K562 (cell line): ENCODE data around the gene CELSR1. TPM values are rescaled to one million over a fixed set of nuclear protein-coding genes. Genes with fewer than 3 reads are reported as not detected.

Source experiments
- HCFC1 ChIP-seq: IDR thresholded peaks from 2 replicates; pipeline ENCODE4 v1.6.1; 2012; ENCODE audit warnings: low read depth, low read length, improper control_type of control experiment
- ILK ChIP-seq: fragments of 450-650 bp; IDR thresholded peaks from 2 replicates; pipeline ENCODE4 v1.6.1; 2016; ENCODE audit warnings: missing genetic modification characterization, low read depth, mild to moderate bottlenecking, missing compliant biosample characterization, moderate library complexity, borderline replicate concordance
- PHF20 ChIP-seq: fragments of 450-650 bp; IDR thresholded peaks from 2 replicates; pipeline ENCODE4 v1.6.1; 2018; ENCODE audit not compliant: partially characterized antibody
- ZNF407 ChIP-seq: fragments of 450-650 bp; IDR thresholded peaks from 2 replicates; pipeline ENCODE4 v1.6.1; 2016; ENCODE audit warnings: low read depth
- polyA plus RNA-seq, 8 experiments: library from polyadenylated mRNA; depleted of rRNA in 4 of 8; stranded (reverse) in 5 of 8; unstranded in 3 of 8; fragments of >200 nt; fragmentation: Nextera tagmentation in 2 of 8; fragmentation: Illumina TruSeq in 1 of 8; extraction: Ambion mirVana in 2 of 8; extraction: Trizol in 1 of 8; gene quantifications; 2 replicates each; pipeline versions ENCODE4 v1.2.1 to v1.2.3, GENCODE V29; 2011 to 2014; ENCODE audit warnings: inconsistent platforms in 1 of 8, missing spikeins in 1 of 8
- total RNA-seq, 7 experiments: library from RNA; depleted of rRNA in 6 of 7; stranded (reverse); fragments of >200 nt in 6 of 7; fragmentation: Illumina TruSeq in 2 of 7; extraction: Trizol in 2 of 7; gene quantifications; 2 replicates each; pipeline versions ENCODE4 v1.2.1 to v1.2.3, GENCODE V29; 2011 to 2021; ENCODE audit warnings: low replicate concordance in 1 of 7
- TF ChIP-seq, protein P1 (sequence below): fragments of 200-600 bp; sonication (generic); IDR thresholded peaks from one replicate; pipeline ENCODE4 v1.6.1; 2012; ENCODE audit warnings: mild to moderate bottlenecking, low read depth, low read length, inconsistent platforms

CELSR1 gene
- total and polyA plus RNA-seq, 9 of the 15 experiments (the other 6 are each of a cell fraction or from before 2014, with no cell fraction given): under 0.01 to 0.09 TPM; not detected in 7

- TF ChIP-seq, protein P1, sequence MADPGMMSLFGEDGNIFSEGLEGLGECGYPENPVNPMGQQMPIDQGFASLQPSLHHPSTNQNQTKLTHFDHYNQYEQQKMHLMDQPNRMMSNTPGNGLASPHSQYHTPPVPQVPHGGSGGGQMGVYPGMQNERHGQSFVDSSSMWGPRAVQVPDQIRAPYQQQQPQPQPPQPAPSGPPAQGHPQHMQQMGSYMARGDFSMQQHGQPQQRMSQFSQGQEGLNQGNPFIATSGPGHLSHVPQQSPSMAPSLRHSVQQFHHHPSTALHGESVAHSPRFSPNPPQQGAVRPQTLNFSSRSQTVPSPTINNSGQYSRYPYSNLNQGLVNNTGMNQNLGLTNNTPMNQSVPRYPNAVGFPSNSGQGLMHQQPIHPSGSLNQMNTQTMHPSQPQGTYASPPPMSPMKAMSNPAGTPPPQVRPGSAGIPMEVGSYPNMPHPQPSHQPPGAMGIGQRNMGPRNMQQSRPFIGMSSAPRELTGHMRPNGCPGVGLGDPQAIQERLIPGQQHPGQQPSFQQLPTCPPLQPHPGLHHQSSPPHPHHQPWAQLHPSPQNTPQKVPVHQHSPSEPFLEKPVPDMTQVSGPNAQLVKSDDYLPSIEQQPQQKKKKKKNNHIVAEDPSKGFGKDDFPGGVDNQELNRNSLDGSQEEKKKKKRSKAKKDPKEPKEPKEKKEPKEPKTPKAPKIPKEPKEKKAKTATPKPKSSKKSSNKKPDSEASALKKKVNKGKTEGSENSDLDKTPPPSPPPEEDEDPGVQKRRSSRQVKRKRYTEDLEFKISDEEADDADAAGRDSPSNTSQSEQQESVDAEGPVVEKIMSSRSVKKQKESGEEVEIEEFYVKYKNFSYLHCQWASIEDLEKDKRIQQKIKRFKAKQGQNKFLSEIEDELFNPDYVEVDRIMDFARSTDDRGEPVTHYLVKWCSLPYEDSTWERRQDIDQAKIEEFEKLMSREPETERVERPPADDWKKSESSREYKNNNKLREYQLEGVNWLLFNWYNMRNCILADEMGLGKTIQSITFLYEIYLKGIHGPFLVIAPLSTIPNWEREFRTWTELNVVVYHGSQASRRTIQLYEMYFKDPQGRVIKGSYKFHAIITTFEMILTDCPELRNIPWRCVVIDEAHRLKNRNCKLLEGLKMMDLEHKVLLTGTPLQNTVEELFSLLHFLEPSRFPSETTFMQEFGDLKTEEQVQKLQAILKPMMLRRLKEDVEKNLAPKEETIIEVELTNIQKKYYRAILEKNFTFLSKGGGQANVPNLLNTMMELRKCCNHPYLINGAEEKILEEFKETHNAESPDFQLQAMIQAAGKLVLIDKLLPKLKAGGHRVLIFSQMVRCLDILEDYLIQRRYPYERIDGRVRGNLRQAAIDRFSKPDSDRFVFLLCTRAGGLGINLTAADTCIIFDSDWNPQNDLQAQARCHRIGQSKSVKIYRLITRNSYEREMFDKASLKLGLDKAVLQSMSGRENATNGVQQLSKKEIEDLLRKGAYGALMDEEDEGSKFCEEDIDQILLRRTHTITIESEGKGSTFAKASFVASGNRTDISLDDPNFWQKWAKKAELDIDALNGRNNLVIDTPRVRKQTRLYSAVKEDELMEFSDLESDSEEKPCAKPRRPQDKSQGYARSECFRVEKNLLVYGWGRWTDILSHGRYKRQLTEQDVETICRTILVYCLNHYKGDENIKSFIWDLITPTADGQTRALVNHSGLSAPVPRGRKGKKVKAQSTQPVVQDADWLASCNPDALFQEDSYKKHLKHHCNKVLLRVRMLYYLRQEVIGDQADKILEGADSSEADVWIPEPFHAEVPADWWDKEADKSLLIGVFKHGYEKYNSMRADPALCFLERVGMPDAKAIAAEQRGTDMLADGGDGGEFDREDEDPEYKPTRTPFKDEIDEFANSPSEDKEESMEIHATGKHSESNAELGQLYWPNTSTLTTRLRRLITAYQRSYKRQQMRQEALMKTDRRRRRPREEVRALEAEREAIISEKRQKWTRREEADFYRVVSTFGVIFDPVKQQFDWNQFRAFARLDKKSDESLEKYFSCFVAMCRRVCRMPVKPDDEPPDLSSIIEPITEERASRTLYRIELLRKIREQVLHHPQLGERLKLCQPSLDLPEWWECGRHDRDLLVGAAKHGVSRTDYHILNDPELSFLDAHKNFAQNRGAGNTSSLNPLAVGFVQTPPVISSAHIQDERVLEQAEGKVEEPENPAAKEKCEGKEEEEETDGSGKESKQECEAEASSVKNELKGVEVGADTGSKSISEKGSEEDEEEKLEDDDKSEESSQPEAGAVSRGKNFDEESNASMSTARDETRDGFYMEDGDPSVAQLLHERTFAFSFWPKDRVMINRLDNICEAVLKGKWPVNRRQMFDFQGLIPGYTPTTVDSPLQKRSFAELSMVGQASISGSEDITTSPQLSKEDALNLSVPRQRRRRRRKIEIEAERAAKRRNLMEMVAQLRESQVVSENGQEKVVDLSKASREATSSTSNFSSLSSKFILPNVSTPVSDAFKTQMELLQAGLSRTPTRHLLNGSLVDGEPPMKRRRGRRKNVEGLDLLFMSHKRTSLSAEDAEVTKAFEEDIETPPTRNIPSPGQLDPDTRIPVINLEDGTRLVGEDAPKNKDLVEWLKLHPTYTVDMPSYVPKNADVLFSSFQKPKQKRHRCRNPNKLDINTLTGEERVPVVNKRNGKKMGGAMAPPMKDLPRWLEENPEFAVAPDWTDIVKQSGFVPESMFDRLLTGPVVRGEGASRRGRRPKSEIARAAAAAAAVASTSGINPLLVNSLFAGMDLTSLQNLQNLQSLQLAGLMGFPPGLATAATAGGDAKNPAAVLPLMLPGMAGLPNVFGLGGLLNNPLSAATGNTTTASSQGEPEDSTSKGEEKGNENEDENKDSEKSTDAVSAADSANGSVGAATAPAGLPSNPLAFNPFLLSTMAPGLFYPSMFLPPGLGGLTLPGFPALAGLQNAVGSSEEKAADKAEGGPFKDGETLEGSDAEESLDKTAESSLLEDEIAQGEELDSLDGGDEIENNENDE: no peak
- TF ChIP-seq ILK (tag): no peak
- TF ChIP-seq PHF20: peak; percentile 91
- TF ChIP-seq ZNF407: no peak
- TF ChIP-seq HCFC1: peak; percentile 82
Measured at GRCh38 chr22:46335201-46336118, 202.0 kb downstream of the CELSR1 start, which contains the start of gene TRMU (continued).
